Measurements from ENCODE around the gene MYCL.

The MYCL gene

GRCh38 chr1:39849203-39849602 is 52.5 kb downstream of the MYCL start:
- TF ChIP-seq CTCF (IDR thresholded peaks at IDR 0.05; ENCODE audit: poor library complexity, severe bottlenecking): no peak
- H3K4me3 ChIP-seq (ENCODE audit: severe bottlenecking): no peak overlapping the region
- no peak overlapping the region for H3K27ac ChIP-seq (ENCODE audit: poor library complexity, severe bottlenecking)
- H3K27me3 ChIP-seq (ENCODE audit: insufficient read depth, poor library complexity, severe bottlenecking): no peaks in the 10 kb centered on the region
- no peak for ATAC-seq (ENCODE audit: low read depth)
- peaks cover 49% of the 10 kb centered on the region for H3K36me3 ChIP-seq (ENCODE audit: low read depth)
- no peaks in the 10 kb centered on the region for H3K9me3 ChIP-seq (ENCODE audit: severe bottlenecking)
- DNase-seq (ENCODE audit: low spot score): no peak
- peaks cover 30% of the 10 kb centered on the region for H3K4me1 ChIP-seq (ENCODE audit: insufficient read depth, poor library complexity, severe bottlenecking)

- H3K36me3 ChIP-seq (ENCODE audit: low read depth): peaks cover 56% of the 10 kb centered on the region
- H3K27ac ChIP-seq (ENCODE audit: poor library complexity, severe bottlenecking): no peak overlapping the region
- H3K27me3 ChIP-seq (ENCODE audit: insufficient read depth, poor library complexity, severe bottlenecking): no peaks in the 10 kb centered on the region
- TF ChIP-seq CTCF (IDR thresholded peaks at IDR 0.05; ENCODE audit: poor library complexity, severe bottlenecking): no peak
- H3K4me3 ChIP-seq (ENCODE audit: severe bottlenecking): no peak overlapping the region
- DNase-seq (ENCODE audit: low spot score) (no peak), ATAC-seq (ENCODE audit: low read depth) (no peak)
- no peaks in the 10 kb centered on the region for H3K9me3 ChIP-seq (ENCODE audit: severe bottlenecking)
- peaks cover 28% of the 10 kb centered on the region for H3K4me1 ChIP-seq (ENCODE audit: insufficient read depth, poor library complexity, severe bottlenecking)
Observed at GRCh38 chr1:39847940-39848339, 53.8 kb downstream of the MYCL start.

GRCh38 chr1:39846796-39847195 is 54.9 kb downstream of the MYCL start:
- H3K4me3 ChIP-seq (ENCODE audit: severe bottlenecking): no peak overlapping the region
- TF ChIP-seq CTCF (IDR thresholded peaks at IDR 0.05; ENCODE audit: poor library complexity, severe bottlenecking): no peak

GRCh38 chr1:39845569-39846566 is 55.8 kb downstream of the MYCL start:
- H3K4me3 ChIP-seq (ENCODE audit: severe bottlenecking): no peak overlapping the region
- no peaks in the 10 kb centered on the region for H3K9me3 ChIP-seq (ENCODE audit: severe bottlenecking)
- no peak for TF ChIP-seq CTCF (IDR thresholded peaks at IDR 0.05; ENCODE audit: poor library complexity, severe bottlenecking)
- no peaks in the 10 kb centered on the region for H3K27me3 ChIP-seq (ENCODE audit: insufficient read depth, poor library complexity, severe bottlenecking)
- DNase-seq (ENCODE audit: low spot score) (peak; percentile 73), ATAC-seq (ENCODE audit: low read depth) (peak; percentile 90)
- H3K36me3 ChIP-seq (ENCODE audit: low read depth): peaks cover 69% of the 10 kb centered on the region
- peaks cover 17% of the 10 kb centered on the region for H3K4me1 ChIP-seq (ENCODE audit: insufficient read depth, poor library complexity, severe bottlenecking)
- no peak overlapping the region for H3K27ac ChIP-seq (ENCODE audit: poor library complexity, severe bottlenecking)

More at GRCh38 chr1:39846796-39847195, 54.9 kb downstream of the MYCL start:
- no peak overlapping the region for H3K27ac ChIP-seq (ENCODE audit: poor library complexity, severe bottlenecking)
- H3K27me3 ChIP-seq (ENCODE audit: insufficient read depth, poor library complexity, severe bottlenecking): no peaks in the 10 kb centered on the region
- H3K36me3 ChIP-seq (ENCODE audit: low read depth): peaks cover 66% of the 10 kb centered on the region
- peaks cover 20% of the 10 kb centered on the region for H3K4me1 ChIP-seq (ENCODE audit: insufficient read depth, poor library complexity, severe bottlenecking)
- no peak for ATAC-seq (ENCODE audit: low read depth)
- no peaks in the 10 kb centered on the region for H3K9me3 ChIP-seq (ENCODE audit: severe bottlenecking)
- DNase-seq (ENCODE audit: low spot score): no peak
